GM18858 (cell line): Measurements from ENCODE around the gene HSPA1A.

Experiments
- ATAC-seq: cut with Tn5 transposase; IDR thresholded peaks from one replicate; pipeline ENCODE4 v1.9.1; 2021; ENCODE audit not compliant: unreplicated experiment

HSPA1A gene

DNA sequence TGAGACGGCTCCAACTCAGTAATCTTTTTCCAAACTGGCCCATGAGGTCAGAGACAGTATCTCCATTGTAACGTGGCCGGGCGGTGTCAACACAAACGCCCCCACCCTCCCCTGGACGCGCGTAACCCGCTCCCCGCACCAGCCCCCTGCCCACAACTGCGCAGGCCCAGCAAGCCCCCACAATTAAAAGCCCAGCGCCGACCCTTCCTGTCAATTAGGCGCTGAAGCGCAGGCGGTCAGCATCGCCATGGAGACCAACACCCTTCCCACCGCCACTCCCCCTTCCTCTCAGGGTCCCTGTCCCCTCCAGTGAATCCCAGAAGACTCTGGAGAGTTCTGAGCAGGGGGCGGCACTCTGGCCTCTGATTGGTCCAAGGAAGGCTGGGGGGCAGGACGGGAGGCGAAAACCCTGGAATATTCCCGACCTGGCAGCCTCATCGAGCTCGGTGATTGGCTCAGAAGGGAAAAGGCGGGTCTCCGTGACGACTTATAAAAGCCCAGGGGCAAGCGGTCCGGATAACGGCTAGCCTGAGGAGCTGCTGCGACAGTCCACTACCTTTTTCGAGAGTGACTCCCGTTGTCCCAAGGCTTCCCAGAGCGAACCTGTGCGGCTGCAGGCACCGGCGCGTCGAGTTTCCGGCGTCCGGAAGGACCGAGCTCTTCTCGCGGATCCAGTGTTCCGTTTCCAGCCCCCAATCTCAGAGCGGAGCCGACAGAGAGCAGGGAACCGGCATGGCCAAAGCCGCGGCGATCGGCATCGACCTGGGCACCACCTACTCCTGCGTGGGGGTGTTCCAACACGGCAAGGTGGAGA lies at the start of gene HSPA1A, which contains the start of gene HSPA1L:
Gene HSPA1A (plus strand): TSS at position 519 of the 814 bp plus-strand sequence. CDS start 214 bp downstream, at position 733.
Gene HSPA1L (minus strand): TSS at position 259 of the 814 bp plus-strand sequence. CDS start 3,311 bp downstream, outside the sequence.
- no peak for ATAC-seq

DNA sequence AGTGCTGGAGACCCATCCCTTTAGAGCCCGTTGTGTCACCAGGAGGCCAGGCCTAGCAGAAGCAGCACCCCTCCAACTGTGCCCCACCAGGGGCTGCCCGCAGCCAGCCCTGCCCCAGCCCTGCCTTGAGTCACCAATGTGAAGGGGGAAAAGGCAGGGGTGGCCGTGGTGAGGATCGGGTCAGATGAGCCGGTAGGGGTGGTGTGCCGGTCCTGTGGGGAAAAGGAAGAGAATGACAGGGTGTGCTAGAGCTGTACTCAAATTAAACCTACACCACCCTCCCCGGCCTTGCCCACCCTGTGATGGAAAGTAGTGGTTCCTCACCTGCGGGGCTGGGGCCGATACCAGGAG lies 49.8 kb upstream of the HSPA1A start:
- ATAC-seq, result no peak

DNA sequence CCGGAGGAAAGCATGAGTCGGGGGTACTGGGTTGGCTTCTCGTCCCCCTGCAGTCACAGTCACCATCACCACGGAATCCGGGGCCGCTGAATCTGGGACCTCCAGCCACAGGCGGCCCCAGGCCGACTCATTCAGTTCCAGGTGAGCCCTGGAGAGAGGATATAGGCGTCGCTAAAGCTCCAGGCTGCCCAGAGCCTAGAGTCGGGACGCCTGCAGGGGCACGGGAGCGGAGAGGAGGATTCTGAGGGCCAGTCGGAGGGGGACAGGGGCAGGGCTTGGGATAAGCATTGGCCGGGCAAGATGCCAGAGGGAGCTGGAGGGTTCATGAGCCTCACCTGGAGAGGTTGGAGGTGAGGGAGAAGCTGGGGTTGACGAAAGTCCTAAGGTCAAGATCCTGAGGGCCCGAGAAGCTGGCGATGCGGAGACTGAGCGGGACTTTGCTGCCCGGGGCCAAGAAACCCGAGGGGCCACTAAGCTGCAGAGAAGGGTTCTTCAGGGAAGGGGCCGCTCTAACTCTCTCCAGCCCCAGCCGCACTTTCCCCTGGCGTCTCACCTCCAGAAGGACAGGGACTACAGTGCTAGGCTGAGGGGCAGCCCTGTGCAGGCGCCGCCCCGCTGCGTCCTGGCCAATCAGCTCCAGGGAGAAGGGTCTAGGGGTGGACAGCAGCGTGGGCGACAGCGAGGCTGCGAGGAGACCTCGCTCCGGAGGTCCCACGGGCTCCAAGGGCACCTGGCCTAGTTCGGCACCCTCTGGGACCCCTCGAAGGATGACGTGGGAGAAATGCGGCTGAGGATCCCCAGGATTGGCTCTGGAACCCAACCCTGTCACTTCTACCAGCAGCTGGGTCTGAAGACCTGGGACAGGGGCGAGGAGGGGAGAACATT lies 49.2 kb upstream of the HSPA1A start:
- no peak for ATAC-seq

DNA sequence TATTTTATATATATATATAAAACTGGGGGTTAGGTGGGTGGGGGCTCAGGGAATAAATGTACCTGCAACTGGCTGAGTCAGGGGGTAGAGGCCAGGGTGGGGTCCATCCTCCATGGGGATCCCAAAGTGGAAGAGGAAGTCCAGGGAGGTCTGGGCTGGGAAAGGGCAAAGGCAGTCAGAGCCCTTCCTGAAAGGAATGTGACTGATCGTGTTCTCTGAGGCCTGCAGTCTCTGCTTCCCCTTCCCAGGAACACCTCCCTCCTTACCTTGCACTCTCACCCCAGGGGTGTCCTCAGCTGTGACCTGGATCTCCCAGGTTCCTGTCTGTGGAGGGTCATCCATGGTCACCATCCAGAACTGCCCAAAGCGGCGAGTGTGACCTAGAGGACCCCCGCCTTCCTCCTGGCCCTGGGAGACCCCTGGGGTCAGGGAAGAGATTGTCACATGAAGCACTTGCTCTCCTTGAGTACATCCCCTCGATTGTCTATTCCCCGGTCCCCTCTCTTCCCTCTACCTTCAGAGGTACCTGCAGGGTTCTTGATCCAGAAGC lies 48.2 kb upstream of the HSPA1A start:
- no peak for ATAC-seq

DNA sequence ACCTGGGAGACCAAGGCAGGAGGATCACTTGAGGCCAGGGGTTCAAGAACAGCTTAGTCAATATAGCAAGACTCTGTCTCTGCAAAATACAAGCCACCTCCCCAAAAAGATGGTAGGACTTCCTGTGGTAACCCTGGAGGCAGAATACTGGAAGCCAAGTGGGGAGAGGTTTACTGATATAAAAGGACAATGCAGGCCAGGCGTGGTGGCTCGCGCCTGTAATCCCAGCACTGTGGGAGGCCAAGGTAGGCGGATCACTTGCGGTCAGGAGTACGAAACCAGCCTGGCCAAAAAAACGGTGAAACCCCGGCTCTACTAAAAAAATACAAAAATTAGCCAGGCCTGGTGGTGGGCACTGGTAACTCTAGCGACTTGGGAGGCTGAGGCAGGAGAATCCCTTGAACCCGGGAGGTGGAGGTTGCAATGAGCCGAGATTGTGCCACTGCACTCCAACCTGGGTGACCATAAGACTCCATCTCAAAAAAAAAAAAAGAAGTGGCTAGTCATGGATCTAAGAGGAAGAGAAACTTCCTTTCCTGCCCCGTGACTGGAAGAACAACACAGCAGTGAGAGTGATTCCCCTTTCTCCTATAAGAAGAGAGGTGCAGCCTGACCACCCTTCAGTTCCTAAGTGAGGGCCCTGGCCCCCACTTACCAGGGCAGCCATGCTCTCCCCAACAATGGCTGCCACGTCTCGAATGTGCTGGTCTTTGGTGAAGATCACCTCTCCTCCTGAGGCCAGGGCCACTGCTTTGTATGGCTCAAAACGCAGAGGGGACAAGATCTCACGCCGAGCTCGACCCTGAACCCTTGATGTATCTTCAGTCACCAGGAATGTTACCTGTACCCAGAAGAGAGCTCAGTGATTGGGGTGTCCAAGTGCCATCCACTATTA lies 46.7 kb upstream of the HSPA1A start:
- no peak for ATAC-seq

DNA sequence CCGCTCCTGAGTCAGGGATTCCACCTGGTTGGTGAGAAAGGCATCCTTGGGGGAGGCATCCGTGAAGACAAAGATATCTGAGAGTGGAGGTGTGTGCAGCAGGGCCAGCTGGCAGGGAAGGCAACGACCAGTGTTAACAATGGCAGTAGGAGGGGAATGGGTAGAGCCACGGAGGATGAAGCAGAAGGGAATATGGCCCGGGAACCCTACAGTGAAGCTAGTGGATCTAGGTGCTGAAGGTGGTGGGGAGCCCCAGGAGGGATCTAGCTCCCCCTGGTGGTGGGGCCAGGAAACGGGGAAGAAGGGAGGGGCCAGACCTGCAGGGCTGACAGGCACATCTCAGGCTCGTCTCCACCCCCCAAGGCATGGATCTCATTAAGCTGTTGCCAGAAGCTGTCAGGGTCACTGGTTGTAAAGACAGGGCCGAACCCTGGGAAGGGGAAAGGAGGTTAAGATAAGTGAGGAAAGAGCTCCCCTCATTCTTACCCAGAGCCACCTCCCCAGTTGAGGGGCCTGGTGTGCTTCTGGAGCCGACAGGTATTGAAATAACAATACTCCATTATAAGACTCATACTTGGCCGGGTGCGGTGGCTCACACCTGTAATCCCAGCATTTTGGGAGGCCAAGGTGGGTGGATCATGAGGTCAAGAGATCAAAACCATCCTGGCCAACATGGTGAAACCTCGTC lies 45.5 kb upstream of the HSPA1A start:
- no peak for ATAC-seq

DNA sequence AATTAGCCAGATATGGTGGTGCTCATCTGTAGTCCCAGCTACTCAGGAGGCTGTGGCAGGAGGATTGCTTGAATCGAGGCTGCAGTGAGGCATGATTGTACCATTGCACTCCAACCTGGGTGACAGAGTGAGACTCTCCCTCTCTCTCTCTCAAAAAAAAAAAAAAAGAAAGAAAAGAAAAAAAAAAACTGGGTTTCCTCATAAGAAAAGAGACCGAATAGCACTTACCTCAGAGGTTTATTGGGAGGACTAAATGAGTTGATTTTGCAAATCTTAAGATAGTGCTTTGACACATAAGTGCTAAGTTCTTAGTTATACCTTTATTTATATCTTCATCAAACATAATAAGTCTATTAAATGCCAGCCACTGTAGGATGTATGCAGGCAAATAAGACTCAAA lies 44.5 kb upstream of the HSPA1A start:
- ATAC-seq, result no peak

DNA sequence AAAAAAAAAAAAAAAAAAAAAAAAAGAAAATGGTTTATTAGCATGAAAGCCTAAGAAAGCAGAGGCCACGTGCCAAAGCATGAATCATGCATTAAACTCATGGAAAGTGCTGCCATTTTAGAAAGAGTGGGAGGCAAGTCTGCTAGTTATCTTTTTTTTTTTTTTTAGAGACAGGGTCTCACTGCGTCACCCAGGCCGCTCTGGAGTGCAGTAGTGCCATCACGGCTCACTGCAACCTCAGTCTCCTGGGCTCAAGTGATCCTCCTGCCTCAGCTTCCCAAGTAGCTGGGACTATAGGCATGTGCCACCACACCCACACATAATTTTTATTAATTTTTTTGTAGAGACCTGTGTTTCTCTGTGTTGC lies 43.4 kb upstream of the HSPA1A start:
- ATAC-seq, result no peak

DNA sequence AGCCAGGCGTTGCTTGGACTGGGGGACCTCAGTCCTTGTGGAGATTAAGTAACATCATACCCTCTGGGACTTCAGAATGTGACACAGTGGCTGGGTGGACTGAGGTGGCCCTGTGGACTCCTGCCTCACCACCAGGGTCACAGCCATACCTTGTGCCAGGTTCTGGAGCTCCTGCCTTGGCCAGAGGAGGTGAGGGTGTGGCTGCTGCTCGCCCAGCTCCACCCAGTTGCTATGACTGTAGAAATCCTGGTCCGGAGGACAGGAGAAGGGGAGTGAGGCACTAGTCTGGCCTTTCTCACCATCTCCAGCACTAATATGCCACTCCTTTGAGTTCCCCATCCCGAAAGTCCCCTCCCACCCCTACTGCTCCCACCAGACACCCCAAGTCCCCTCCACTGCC lies 40.2 kb upstream of the HSPA1A start:
- no peak for ATAC-seq

DNA sequence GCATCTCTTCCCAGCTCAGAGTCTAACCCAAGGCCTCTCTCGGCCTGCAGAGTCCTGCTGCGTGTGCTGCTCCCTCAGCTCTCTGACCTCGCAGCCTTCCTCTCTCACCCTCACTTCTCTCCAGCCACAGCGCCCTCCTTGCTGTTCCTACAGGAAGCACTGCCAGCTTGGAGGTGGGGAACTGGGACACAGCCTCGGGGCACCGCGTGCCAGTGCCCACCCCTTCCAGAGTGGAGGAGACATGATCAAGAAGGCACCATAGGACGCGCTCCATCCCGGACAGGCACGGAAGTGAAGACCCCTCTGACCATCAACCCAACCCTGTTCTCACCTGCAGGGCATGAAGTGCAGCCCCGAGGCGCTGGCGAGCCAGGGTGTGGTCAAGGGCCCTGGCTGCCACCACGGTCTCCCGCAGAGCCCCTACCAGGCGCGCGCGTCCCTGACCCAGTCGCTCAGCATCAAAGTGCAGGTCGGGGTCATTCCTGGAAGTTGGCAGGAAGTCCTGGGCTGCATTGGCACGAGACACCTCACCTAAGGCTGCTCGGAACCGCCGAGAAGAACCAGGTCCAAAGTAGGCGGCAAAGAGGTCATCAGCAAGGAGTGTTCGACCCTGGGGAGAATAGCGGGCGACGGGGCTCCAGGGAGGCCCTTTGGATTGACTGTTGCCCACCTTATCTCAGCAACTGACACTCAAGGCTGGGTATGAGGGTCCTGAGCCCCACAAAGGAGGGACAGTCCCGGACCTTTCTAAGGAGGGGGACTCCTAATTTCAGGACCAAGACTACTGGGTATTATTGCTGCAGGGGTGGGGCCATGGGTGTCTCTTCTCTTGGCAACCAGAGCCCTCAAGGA lies 39.5 kb upstream of the HSPA1A start:
- ATAC-seq, result no peak

DNA sequence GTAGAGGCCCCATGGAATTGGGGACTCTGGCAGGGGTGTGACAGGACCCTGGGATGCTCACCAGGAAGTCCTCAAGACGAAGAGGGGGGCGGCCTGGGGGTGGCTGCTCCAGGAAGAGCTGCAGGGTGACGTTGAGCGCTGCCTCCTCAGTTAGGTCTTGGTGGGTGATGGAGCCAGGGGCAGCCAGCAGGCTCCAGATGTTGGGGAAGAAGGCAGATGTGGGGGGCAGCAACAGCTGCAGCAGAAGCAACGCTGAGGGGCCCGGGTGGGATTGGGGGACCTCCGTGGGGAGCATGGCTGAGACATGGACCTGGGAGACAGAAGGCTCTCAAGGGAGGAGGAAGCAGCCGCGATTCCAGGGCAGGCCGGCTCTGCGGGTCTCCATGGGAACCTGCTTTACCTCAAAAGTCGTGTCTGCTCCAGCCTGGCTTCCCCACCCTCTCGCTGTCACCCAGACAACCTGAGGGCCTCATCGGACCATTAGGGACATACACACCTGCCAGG lies 38.8 kb upstream of the HSPA1A start:
- ATAC-seq, result no peak

DNA sequence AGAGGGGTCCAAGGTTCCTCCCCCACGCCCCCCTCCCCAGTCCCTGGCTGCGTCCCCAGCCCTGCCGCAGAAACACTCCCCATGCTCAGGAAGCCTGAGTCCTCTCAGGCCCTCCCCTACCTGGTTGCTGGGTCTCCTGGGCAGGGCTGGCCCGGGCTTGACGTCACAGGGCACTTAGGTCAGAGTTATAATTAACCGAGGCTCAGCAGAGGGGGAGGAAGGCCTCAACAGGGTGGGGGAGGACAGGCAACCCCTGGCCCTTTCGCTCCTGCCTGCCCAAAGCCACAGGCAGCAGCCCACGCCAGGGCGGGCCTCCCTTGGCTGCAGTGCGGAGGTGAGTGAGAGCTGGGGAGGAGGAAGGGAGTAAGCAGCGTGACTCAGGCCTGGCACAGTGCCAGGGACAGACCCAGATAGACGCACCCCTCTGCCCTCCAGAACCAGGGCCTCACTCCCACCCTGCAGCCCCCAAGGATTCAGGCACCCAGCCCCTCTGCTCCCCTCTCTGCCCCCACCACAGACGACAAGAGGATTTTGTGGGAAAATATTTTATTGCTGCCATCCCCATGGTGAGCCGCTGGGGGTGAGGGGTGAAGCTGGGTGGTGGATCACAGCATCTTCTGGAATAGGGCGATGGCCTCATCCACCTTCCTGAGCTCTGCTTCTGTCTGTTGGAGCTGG lies 38.2 kb upstream of the HSPA1A start, which contains the start of gene VWA7:
Gene VWA7 (minus strand): TSS at position 340 of the 678 bp plus-strand sequence. CDS start 549 bp downstream, outside the sequence.
- no peak for ATAC-seq

DNA sequence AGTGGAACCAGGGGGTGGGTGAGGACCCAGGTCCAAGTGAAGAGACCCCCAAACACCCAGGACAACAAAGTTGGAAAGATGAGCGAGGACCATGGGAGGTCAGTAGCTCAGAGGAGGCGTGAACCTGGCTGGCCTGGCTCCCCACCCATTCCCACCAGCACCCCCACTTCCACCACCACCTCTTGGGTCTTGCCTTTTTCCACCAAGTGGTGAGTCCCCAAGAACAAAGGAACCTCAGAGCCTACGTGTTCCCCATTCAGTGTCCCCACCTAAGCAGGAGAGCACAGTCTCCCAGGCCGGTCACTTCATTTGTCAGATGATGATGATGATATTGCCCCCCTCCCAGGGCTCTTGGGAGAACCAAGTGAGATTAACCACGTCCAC lies 37.7 kb upstream of the HSPA1A start:
- no peak for ATAC-seq

DNA sequence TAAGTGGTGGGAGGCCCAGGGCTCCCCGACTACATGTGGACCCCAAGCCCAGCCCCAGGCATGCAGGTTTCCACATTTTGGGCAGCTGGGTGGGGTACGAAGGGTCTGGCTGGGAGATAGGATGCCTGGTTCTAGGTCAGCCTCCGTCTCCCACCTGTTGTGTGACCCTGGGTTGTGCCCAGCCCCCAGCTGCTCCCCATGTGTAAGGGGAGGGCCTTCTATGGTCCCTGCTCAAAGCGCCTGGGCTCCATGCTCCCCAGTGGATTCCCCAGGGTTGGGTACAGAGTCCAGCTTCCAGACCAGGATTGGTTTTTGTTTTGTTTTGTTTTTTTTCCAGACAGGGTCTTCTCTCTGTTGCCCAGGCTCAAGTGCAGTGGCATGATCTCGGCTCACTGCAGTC lies 37.1 kb upstream of the HSPA1A start:
- ATAC-seq, result no peak

DNA sequence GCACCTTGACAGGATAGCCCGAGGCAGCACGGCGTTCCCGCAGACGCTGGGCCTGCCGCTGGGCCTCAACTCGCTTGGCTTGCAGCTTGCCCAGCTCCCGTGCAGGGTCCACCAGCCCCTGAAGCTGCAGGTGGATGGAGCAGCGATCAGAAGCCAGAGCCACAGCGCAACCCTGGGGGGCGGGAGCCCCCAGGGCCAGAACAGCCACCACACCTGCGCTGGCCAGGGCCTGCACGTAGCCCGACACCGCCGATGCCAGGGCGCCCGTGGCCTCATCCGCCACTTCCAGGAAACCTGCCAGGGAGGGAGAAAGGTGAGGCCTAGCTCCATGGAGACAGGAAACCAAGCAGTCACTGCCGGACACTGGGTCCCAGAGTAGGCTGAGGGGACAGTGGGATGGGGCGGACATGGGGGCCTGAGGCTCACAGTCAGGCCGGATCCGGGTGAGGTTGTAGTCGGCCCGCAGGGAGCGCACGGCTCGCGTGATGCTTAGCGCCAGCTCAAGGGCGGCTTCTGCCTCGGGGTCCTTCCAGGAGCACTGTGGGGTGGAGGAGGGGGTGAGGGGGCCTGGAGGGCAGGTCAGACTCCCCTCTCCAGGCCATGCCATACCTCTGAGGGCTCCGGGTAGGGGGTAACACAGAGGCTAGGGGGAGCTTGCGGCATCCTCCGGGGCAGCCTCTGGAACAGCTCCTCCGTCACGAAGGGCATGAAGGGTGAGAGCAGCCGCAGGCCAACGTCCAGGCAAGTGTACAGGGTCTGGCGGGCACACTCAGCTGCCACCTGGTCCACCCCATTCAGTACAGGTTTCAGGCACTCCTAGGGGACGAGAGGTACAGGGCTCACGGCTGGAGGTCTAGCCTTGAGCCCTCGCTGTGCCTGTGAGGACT lies 36.1 kb upstream of the HSPA1A start:
- no peak for ATAC-seq

DNA sequence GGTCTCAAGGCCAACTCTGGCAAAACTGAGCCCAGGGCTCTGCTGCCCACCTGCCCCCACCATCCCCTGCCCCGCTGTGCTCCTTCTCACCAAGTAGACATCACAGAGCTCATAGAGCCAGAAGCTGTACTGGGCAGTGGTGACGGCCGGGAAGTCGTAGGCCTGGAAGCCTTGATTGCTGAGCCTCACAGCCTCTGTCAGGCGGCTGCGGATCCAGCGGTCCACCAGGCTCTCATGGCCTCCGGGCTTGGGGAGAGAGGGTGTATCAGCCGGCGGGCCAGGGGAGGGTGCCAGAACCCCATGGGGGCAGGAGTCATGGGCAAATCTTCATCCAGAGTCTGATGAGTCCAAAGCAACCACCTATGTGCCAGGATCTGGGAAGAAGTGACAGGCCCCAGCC lies 35.4 kb upstream of the HSPA1A start:
- ATAC-seq, result no peak

DNA sequence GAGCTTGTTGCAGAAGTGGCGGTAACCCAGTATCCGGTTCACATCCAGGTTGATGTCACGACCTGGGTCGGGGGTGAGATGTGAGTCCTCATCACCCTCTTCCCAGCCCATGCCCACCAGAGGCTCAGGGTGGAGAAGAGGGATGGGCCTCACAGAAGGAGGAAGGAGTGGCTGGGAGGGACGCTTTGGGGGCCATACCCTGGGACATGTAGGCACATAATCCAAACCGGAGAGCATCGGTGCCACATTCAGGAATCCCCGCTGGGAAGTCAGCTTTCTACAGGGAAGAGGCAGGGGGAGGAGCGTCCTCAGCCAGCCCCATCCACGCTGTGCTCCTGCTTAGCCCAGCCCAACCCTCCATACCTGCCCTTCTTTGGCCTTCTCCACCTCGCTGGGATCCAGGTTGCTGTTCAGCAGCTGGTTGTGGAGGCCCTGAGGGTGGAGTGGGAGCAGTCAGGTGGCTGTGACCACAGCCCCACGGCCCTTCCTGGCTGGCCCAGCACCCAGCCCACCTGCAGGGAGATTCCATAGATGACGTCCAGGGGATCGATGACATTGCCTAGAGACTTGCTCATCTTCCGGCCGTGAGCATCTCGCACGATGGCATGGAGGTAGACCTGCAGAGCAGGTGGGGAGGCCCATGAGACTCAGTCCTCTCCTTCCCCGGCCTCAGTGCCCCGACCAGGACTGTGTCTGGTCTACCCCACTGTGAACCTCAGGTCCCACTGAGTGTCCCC lies 34.7 kb upstream of the HSPA1A start:
- ATAC-seq, result no peak
